ENCODE data around the gene OR9G4. TPM values are rescaled to one million over a fixed set of nuclear protein-coding genes. Genes with fewer than 3 reads are reported as not detected.

OR9G4 gene
- total RNA-seq, 2 donors from 2014 or later = not detected

DNA sequence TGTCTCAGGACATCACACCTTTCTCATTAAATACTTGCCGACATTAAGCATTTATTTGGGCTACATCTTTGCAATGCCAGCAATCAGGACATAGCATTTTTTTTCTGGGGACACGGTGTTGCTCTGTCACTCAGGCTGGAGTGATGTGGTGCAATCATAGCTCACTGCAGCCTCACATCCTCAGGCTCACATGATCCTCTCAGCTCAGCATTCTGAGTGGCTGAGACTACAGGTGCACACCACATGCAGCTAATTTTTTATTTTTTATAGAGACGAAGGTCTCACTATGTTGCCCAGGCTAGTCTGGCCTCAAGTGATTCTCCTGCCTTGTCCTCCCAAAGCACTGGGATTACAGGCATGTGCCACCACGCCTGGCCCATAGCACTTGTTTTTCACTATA, 28.0 kb downstream of the OR9G4 start:
- Mint-ChIP-seq H3K4me1 (no peaks in the 10 kb centered on the region), H3K27ac (no peak overlapping the region), H3K4me3 (no peak overlapping the region), H3K27me3 (ENCODE audit: insufficient read depth) (no peaks in the 10 kb centered on the region), H3K36me3 (ENCODE audit: low read depth) (no peaks in the 10 kb centered on the region), H3K9me3 (no peaks in the 10 kb centered on the region)
- H3K36me3 ChIP-seq (ENCODE audit: control insufficient read depth, insufficient read depth, low read length) = no peaks in the 10 kb centered on the region
- TF ChIP-seq, protein P1, sequence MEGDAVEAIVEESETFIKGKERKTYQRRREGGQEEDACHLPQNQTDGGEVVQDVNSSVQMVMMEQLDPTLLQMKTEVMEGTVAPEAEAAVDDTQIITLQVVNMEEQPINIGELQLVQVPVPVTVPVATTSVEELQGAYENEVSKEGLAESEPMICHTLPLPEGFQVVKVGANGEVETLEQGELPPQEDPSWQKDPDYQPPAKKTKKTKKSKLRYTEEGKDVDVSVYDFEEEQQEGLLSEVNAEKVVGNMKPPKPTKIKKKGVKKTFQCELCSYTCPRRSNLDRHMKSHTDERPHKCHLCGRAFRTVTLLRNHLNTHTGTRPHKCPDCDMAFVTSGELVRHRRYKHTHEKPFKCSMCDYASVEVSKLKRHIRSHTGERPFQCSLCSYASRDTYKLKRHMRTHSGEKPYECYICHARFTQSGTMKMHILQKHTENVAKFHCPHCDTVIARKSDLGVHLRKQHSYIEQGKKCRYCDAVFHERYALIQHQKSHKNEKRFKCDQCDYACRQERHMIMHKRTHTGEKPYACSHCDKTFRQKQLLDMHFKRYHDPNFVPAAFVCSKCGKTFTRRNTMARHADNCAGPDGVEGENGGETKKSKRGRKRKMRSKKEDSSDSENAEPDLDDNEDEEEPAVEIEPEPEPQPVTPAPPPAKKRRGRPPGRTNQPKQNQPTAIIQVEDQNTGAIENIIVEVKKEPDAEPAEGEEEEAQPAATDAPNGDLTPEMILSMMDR (conservative IDR thresholded peaks at IDR 0.05) = no peak
- 88 to 90% methylated on average over 3 to 4 of the region's 4 CpGs for WGBS, 2 experiments (ENCODE audit: insufficient coverage in 1 of 2, insufficient read length in 1 of 2)
- DNase-seq = no peak
- H3K9me3 ChIP-seq (ENCODE audit: control insufficient read depth, low read length) = no peaks in the 10 kb centered on the region
- no peak overlapping the region for H3K9ac ChIP-seq (ENCODE audit: extremely low read depth, low read length, poor library complexity, severe bottlenecking)
- no peak overlapping the region for H3K27ac ChIP-seq (ENCODE audit: low read depth, low read length)
- no peak overlapping the region for H3K4me3 ChIP-seq (ENCODE audit: low read length)
- no peaks in the 10 kb centered on the region for H3K4me1 ChIP-seq (ENCODE audit: control insufficient read depth, insufficient read depth, low read length)
- no peaks in the 10 kb centered on the region for H3K27me3 ChIP-seq (ENCODE audit: control insufficient read depth, insufficient read depth, low read length, poor library complexity, severe bottlenecking)

DNA sequence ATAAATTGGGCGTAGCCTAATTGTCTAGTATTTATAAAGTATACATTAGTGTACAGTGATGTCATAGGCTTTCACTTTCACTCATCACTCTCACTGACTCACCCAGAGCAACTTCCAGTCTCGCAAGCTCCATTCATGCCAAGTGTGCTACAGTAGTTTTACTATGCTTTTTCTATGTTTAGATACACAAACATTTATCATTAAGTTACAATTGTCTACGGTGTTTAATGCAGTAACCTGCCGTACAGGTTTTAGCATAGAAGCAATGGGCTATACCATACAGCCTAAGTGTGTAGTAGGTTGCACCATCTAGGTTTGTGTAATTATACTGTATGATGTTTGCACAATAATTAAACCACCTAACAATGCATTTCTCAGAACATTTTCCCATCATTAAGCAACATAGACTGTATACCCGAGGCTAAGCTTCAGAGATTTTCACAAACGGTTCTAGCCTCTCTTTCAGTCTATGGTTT, 32.1 kb downstream of the OR9G4 start:
- DNase-seq = no peak
- Mint-ChIP-seq H3K4me1 (no peaks in the 10 kb centered on the region), H3K4me3 (no peak overlapping the region), H3K9me3 (no peaks in the 10 kb centered on the region), H3K27me3 (ENCODE audit: insufficient read depth) (no peaks in the 10 kb centered on the region), H3K27ac (no peak overlapping the region), H3K36me3 (ENCODE audit: low read depth) (no peaks in the 10 kb centered on the region)
- Histone ChIP-seq H3K4me3 (ENCODE audit: low read length) (no peak overlapping the region), H3K27me3 (ENCODE audit: control insufficient read depth, insufficient read depth, low read length, poor library complexity, severe bottlenecking) (no peaks in the 10 kb centered on the region), H3K9ac (ENCODE audit: extremely low read depth, low read length, poor library complexity, severe bottlenecking) (no peak overlapping the region), H3K9me3 (ENCODE audit: control insufficient read depth, low read length) (no peaks in the 10 kb centered on the region), H3K27ac (ENCODE audit: low read depth, low read length) (no peak overlapping the region), H3K36me3 (ENCODE audit: control insufficient read depth, insufficient read depth, low read length) (no peaks in the 10 kb centered on the region), H3K4me1 (ENCODE audit: control insufficient read depth, insufficient read depth, low read length) (no peaks in the 10 kb centered on the region)
- TF ChIP-seq, protein P1 (conservative IDR thresholded peaks at IDR 0.05) = no peak
- WGBS, 2 experiments (ENCODE audit: insufficient coverage in 1 of 2, insufficient read length in 1 of 2) = 91 to 100% methylated on average over 1 to 4 of the region's 6 CpGs

DNA sequence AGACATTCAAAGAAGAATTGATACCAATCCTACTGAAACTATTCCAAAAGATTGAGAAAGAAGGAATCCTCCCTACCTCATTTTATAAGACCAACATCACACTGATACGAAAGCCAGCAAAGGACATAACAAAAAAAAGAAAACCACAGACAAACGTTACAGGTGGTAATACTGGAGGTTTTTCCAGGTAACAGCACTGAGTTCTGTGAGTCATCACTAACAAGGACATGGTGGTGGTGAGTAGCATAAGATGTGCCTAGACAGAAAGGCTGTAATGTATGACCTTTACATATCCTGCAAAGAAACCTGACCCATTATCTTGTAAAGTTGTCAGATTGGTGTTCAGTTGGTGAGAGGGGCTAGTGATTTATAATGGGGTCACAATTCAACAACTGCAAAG, 34.3 kb downstream of the OR9G4 start:
- no peak for DNase-seq
- H3K27me3 Mint-ChIP-seq (ENCODE audit: insufficient read depth) = no peaks in the 10 kb centered on the region
- 90 to 100% methylated on average over 1 to 2 of the region's 2 CpGs for WGBS, 2 experiments (ENCODE audit: insufficient coverage in 1 of 2, insufficient read length in 1 of 2)

More for the DNA sequence above, 34.3 kb downstream of the OR9G4 start:
- H3K4me3 Mint-ChIP-seq = no peak overlapping the region
- H3K27ac Mint-ChIP-seq = no peak overlapping the region
- TF ChIP-seq, protein P1 (conservative IDR thresholded peaks at IDR 0.05) = no peak
- no peaks in the 10 kb centered on the region for H3K9me3 ChIP-seq (ENCODE audit: control insufficient read depth, low read length)
- no peaks in the 10 kb centered on the region for H3K4me1 ChIP-seq (ENCODE audit: control insufficient read depth, insufficient read depth, low read length)
- peaks cover 9% of the 10 kb centered on the region for H3K9me3 Mint-ChIP-seq
- no peaks in the 10 kb centered on the region for H3K4me1 Mint-ChIP-seq
- H3K4me3 ChIP-seq (ENCODE audit: low read length) = no peak overlapping the region
- no peak overlapping the region for H3K27ac ChIP-seq (ENCODE audit: low read depth, low read length)
- H3K27me3 ChIP-seq (ENCODE audit: control insufficient read depth, insufficient read depth, low read length, poor library complexity, severe bottlenecking) = no peaks in the 10 kb centered on the region
- no peak overlapping the region for H3K9ac ChIP-seq (ENCODE audit: extremely low read depth, low read length, poor library complexity, severe bottlenecking)
- H3K36me3 Mint-ChIP-seq (ENCODE audit: low read depth) = no peaks in the 10 kb centered on the region
- H3K36me3 ChIP-seq (ENCODE audit: control insufficient read depth, insufficient read depth, low read length) = no peaks in the 10 kb centered on the region

Data from endodermal cell (in vitro differentiated cells).